Measurements from ENCODE around the gene CHCHD3. TPM values are rescaled to one million over a fixed set of nuclear protein-coding genes. Genes with fewer than 3 reads are reported as not detected.
"Not testable (repeated sequence)": the region's sequence is repeated elsewhere in the genome, so short reads cannot be mapped to it uniquely, and the experiment has no call there.

Gene CHCHD3
- total RNA-seq, 1 donor from 2014 or later: 71.0 TPM

DNA sequence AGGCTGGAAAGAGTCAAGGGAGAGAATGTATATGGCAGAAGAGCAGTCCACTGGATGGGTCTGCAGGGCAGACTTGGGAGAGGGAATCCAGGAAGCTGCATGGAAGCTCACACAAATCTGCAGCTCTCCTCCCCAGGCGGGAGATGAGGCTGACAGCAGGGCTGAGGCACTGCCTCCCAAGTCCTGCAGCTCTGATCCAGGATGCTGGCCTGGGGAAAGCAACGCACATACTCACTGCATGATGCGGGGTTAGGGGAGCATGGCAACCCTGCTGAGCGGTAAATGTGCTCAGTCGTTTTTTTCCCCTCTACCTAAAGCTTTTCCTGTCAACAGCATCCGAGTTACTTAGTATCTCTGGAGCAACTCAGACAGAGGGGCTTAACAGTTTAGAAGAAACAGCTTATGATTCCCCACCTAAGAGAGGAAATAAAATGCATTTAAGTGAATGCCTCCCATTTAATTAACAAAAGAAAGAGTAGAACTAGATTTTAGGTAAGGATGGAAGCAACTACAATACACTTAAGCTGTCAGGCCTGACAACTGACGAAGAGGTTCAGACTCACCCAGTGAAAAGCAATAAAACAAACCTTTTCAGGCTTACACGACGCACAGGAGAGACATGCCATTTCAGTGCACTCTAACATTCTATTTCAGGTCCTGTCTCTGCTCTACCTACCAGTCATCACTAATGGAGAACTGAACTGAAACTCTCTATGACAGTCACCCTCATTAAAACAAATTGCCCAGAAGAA is 37.0 kb downstream of the CHCHD3 start:
- Mint-ChIP-seq H3K4me1 (ENCODE audit: unreplicated experiment) (peaks cover 15% of the 10 kb centered on the region), H3K4me3 (no peak overlapping the region), H3K36me3 (peaks cover 11% of the 10 kb centered on the region), H3K9me3 (no peaks in the 10 kb centered on the region), H3K27me3 (no peaks in the 10 kb centered on the region), H3K27ac (no peak overlapping the region)
- TF ChIP-seq, protein P1, sequence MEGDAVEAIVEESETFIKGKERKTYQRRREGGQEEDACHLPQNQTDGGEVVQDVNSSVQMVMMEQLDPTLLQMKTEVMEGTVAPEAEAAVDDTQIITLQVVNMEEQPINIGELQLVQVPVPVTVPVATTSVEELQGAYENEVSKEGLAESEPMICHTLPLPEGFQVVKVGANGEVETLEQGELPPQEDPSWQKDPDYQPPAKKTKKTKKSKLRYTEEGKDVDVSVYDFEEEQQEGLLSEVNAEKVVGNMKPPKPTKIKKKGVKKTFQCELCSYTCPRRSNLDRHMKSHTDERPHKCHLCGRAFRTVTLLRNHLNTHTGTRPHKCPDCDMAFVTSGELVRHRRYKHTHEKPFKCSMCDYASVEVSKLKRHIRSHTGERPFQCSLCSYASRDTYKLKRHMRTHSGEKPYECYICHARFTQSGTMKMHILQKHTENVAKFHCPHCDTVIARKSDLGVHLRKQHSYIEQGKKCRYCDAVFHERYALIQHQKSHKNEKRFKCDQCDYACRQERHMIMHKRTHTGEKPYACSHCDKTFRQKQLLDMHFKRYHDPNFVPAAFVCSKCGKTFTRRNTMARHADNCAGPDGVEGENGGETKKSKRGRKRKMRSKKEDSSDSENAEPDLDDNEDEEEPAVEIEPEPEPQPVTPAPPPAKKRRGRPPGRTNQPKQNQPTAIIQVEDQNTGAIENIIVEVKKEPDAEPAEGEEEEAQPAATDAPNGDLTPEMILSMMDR (conservative IDR thresholded peaks at IDR 0.05): no peak
- DNase-seq (ENCODE audit: extremely low spot score, unreplicated experiment): no peak

DNA sequence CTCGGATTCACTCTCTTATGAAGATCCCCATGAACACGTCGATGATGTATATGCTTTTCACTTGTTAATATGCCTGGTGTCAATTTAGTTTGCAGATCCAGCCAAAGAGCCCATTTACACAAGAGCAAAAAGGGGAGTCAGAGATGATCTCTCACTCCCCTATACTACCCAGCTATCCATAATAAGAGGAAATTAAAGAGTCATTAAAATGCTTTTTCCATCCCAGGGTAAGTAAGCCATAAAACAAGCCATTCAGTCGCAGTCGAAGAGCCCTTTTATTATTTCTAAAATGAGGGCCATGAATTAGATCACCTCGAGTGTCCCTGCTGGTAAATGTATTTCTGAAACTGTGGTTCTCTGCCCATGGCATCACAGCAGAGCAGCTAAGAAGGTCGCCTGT is 41.2 kb downstream of the CHCHD3 start:
- peaks cover 12% of the 10 kb centered on the region for H3K4me1 Mint-ChIP-seq (ENCODE audit: unreplicated experiment)
- no peaks in the 10 kb centered on the region for H3K27me3 Mint-ChIP-seq
- no peak overlapping the region for H3K27ac Mint-ChIP-seq
- no peak overlapping the region for H3K4me3 Mint-ChIP-seq
- TF ChIP-seq, protein P1 (conservative IDR thresholded peaks at IDR 0.05): no peak
- no peaks in the 10 kb centered on the region for H3K9me3 Mint-ChIP-seq
- peaks cover 4% of the 10 kb centered on the region for H3K36me3 Mint-ChIP-seq
- no peak for DNase-seq (ENCODE audit: extremely low spot score, unreplicated experiment)

DNA sequence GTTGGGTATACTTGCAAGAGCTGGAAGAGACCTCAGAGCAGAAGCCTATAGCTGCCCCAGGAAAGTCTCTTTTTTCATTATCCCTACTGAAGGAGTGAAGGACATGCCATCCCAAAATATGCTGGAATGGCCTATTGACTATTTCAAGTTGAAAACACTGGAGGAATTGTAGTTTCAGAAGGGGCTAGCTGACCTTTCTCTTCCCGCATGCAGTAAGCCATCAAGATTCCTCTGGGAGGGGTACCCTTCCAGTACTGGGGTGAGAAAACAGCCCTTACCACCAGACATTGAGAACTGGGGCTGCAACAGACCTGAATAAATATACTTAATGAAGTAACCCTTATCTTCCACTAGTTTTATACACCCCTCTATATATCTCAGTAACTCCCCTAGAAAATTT is 41.7 kb downstream of the CHCHD3 start:
- TF ChIP-seq, protein P1 (conservative IDR thresholded peaks at IDR 0.05): no peak
- H3K36me3 Mint-ChIP-seq: peaks cover 4% of the 10 kb centered on the region
- H3K27me3 Mint-ChIP-seq: no peaks in the 10 kb centered on the region
- no peak overlapping the region for H3K27ac Mint-ChIP-seq
- no peaks in the 10 kb centered on the region for H3K9me3 Mint-ChIP-seq
- DNase-seq (ENCODE audit: extremely low spot score, unreplicated experiment): no peak
- H3K4me3 Mint-ChIP-seq: no peak overlapping the region
- H3K4me1 Mint-ChIP-seq (ENCODE audit: unreplicated experiment): peaks cover 8% of the 10 kb centered on the region

DNA sequence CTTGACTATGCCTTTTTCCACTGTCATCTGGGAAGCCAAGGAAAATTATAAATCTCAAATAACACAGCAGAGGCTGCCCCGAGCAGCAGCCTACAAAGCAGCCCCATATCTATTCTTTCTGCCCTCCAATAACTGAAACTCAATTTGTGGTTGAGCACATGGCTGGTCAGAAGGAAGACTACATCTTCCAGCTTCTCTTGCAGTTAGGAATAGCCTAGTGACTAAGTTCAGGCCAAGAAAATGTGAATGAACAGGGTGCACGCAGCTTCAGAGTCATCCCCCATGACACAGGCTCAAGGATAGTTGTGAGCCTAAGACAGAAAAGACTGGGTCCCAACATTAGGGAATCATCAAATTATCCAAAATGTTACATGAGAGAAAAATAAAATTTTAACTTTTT is 42.3 kb downstream of the CHCHD3 start:
- Mint-ChIP-seq H3K4me3 (no peak overlapping the region), H3K27me3 (no peaks in the 10 kb centered on the region), H3K9me3 (no peaks in the 10 kb centered on the region), H3K4me1 (ENCODE audit: unreplicated experiment) (peaks cover 3% of the 10 kb centered on the region), H3K36me3 (peaks cover 4% of the 10 kb centered on the region), H3K27ac (no peak overlapping the region)
- TF ChIP-seq, protein P1 (conservative IDR thresholded peaks at IDR 0.05): no peak
- no peak for DNase-seq (ENCODE audit: extremely low spot score, unreplicated experiment)

DNA sequence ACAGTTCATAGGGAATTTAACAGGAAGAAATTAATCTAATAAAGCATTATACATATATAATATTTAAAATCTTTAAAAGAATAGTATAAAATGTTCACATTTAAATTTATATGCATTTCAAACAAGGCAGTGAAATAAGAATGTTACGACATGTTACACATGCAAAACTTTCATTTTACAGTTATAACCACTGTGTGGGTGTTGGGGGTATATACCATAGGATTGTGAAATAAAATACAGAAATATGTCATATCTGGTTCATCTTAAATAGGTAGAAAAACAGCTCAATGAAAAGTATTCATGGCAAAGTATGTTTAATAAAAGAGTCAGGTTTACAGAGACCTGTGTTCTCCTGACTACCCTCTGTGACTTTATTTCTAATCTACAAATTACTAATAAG is 45.6 kb downstream of the CHCHD3 start:
- H3K27ac Mint-ChIP-seq: no peak overlapping the region
- no peak overlapping the region for H3K4me3 Mint-ChIP-seq
- H3K27me3 Mint-ChIP-seq: no peaks in the 10 kb centered on the region
- DNase-seq (ENCODE audit: extremely low spot score, unreplicated experiment): no peak
- TF ChIP-seq, protein P1 (conservative IDR thresholded peaks at IDR 0.05): no peak
- H3K9me3 Mint-ChIP-seq: no peaks in the 10 kb centered on the region
- H3K4me1 Mint-ChIP-seq (ENCODE audit: unreplicated experiment): no peaks in the 10 kb centered on the region
- H3K36me3 Mint-ChIP-seq: peaks cover 4% of the 10 kb centered on the region

DNA sequence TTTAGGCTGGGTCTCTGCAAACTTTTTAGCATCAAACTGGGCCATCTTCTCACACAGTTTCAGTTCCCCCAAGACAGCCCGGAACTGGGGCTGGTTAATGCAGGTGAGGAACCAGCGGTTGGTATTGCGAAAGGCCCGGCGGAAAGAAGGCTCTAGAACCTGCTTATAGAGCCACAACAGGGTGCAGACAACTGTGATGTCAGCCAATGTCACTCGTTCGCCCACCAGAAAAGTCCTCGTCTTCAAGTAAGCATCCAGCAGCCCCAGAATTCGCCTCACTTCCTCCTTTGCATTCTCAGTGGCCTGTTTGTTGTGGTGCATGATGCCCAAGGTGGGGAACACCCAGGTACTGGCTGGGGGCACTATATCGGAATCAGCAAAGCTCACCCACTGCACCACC is 46.6 kb downstream of the CHCHD3 start:
- not testable (repeated sequence) for H3K4me1 Mint-ChIP-seq (ENCODE audit: unreplicated experiment); H3K36me3 Mint-ChIP-seq; DNase-seq (ENCODE audit: extremely low spot score, unreplicated experiment); H3K9me3 Mint-ChIP-seq; H3K27ac Mint-ChIP-seq; H3K27me3 Mint-ChIP-seq; H3K4me3 Mint-ChIP-seq
